GM19395 (cell line): ENCODE measurements around the gene FAM193B.

ENCODE experiments used
- ATAC-seq: cut with Tn5 transposase; IDR thresholded peaks from one replicate; pipeline ENCODE4 v1.9.1; 2021; ENCODE audit warnings: mild to moderate bottlenecking, moderate library complexity; ENCODE audit not compliant: unreplicated experiment

FAM193B gene

GRCh38 chr5:177472460-177473442 lies 81.6 kb downstream of the FAM193B start:
- ATAC-seq: peak; percentile 57

GRCh38 chr5:177471610-177472356 lies 82.6 kb downstream of the FAM193B start:
- no peak for ATAC-seq

GRCh38 chr5:177470759-177471536 lies 83.4 kb downstream of the FAM193B start:
- no peak for ATAC-seq
